Activated gamma-delta T cell treated with Interleukin-2 at 50 U/mL for 16 hours (primary cell): Measurements from ENCODE around the gene AP2M1.
"Not testable (repeated sequence)": the region's sequence is repeated elsewhere in the genome, so short reads cannot be mapped to it uniquely, and the experiment has no call there.

ENCODE experiments used
- DNase-seq: peaks from one replicate; pipeline ENCODE4 v3.0.0-alpha.2; 2020

The AP2M1 gene

GRCh38 chr3:184174646-184175492, at the start of gene AP2M1:
Gene AP2M1, plus strand, starts transcription at chr3:184174855. Its CDS starts 2,139 bp downstream, at chr3:184176994.
- peak; percentile 97 for DNase-seq

- no peak for DNase-seq
These were observed 48.6 kb upstream of the AP2M1 start for GRCh38 chr3:184126006-184126405.

- no peak for DNase-seq
These were observed 45.6 kb upstream of the AP2M1 start for GRCh38 chr3:184129012-184129411.

GRCh38 chr3:184132945-184133344, 41.7 kb upstream of the AP2M1 start:
- DNase-seq = no peak

- peak; percentile 20 for DNase-seq
These were observed 40.6 kb upstream of the AP2M1 start for GRCh38 chr3:184133840-184134745.

GRCh38 chr3:184134746-184135148, 39.9 kb upstream of the AP2M1 start:
- DNase-seq = no peak

GRCh38 chr3:184135149-184135910, 39.3 kb upstream of the AP2M1 start, which contains the start of gene EIF2B5:
Gene EIF2B5, plus strand, starts transcription at chr3:184135358. Its CDS starts 28 bp downstream, at chr3:184135386.
- peak; percentile 83 for DNase-seq

GRCh38 chr3:184135911-184136260, 38.8 kb upstream of the AP2M1 start:
- DNase-seq = no peak

GRCh38 chr3:184140436-184140835, 34.2 kb upstream of the AP2M1 start:
- no peak for DNase-seq

- DNase-seq = no peak
These were observed 32.5 kb upstream of the AP2M1 start for GRCh38 chr3:184142199-184142598.

GRCh38 chr3:184143327-184143726, 31.3 kb upstream of the AP2M1 start:
- DNase-seq = no peak

- no peak for DNase-seq
These were observed 30.1 kb upstream of the AP2M1 start for GRCh38 chr3:184144505-184144904.

GRCh38 chr3:184145111-184145524, 29.5 kb upstream of the AP2M1 start:
- DNase-seq = peak; percentile 19

GRCh38 chr3:184145751-184146270, 28.8 kb upstream of the AP2M1 start:
- no peak for DNase-seq

- no peak for DNase-seq
These were observed 26.6 kb upstream of the AP2M1 start for GRCh38 chr3:184148076-184148475.

GRCh38 chr3:184149123-184149522, 25.5 kb upstream of the AP2M1 start:
- DNase-seq = no peak

- not testable (repeated sequence) for DNase-seq
These were observed 24.9 kb upstream of the AP2M1 start for GRCh38 chr3:184149770-184150169.

GRCh38 chr3:184154885-184155643, 19.6 kb upstream of the AP2M1 start, which contains the start of gene DVL3:
Gene DVL3, plus strand, starts transcription at chr3:184155377. Its CDS starts 259 bp downstream, at chr3:184155636.
- peak; percentile 32 for DNase-seq

- peak; percentile 32 for DNase-seq
These were observed 18.8 kb upstream of the AP2M1 start for GRCh38 chr3:184155644-184156521.

GRCh38 chr3:184156522-184156955, 18.1 kb upstream of the AP2M1 start:
- DNase-seq = no peak

GRCh38 chr3:184157206-184157605, 17.4 kb upstream of the AP2M1 start:
- no peak for DNase-seq
